Measurements from ENCODE around the gene NFIC. TPM values are rescaled to one million over a fixed set of nuclear protein-coding genes. Genes with fewer than 3 reads are reported as not detected.
"Not testable (repeated sequence)": the region's sequence is repeated elsewhere in the genome, so short reads cannot be mapped to it uniquely, and the experiment has no call there.

NFIC gene
- total RNA-seq, 1 donor, result 79.5 TPM

GRCh38 chr19:3450796-3451411, 84.5 kb downstream of the NFIC start:
- no peak for TF ChIP-seq CTCF (IDR thresholded peaks at IDR 0.05; ENCODE audit: insufficient read depth, low read length)
- DNase-seq (ENCODE audit: low read depth), result peak; percentile 100

GRCh38 chr19:3451451-3451866, 85.1 kb downstream of the NFIC start:
- no peak for TF ChIP-seq CTCF (IDR thresholded peaks at IDR 0.05; ENCODE audit: insufficient read depth, low read length)
- DNase-seq (ENCODE audit: low read depth), result no peak
- no peak overlapping the region for H3K4me3 ChIP-seq (ENCODE audit: low read depth, low read length)

More at GRCh38 chr19:3450796-3451411, 84.5 kb downstream of the NFIC start:
- no peak overlapping the region for H3K4me3 ChIP-seq (ENCODE audit: low read depth, low read length)

- H3K4me3 ChIP-seq (ENCODE audit: low read depth, low read length), result no peak overlapping the region
- TF ChIP-seq CTCF (IDR thresholded peaks at IDR 0.05; ENCODE audit: insufficient read depth, low read length), result no peak
- no peak for DNase-seq (ENCODE audit: low read depth)
These were observed 86.0 kb downstream of the NFIC start for GRCh38 chr19:3452171-3452941.

GRCh38 chr19:3452942-3453214, 86.5 kb downstream of the NFIC start:
- not testable (repeated sequence) for H3K4me3 ChIP-seq (ENCODE audit: low read depth, low read length); DNase-seq (ENCODE audit: low read depth)

GRCh38 chr19:3453840-3454239, 87.5 kb downstream of the NFIC start:
- no peak for TF ChIP-seq CTCF (IDR thresholded peaks at IDR 0.05; ENCODE audit: insufficient read depth, low read length)
- no peak for DNase-seq (ENCODE audit: low read depth)
- H3K4me3 ChIP-seq (ENCODE audit: low read depth, low read length), result no peak overlapping the region

GRCh38 chr19:3454656-3455392, 88.4 kb downstream of the NFIC start:
- no peak overlapping the region for H3K4me3 ChIP-seq (ENCODE audit: low read depth, low read length)
- TF ChIP-seq CTCF (IDR thresholded peaks at IDR 0.05; ENCODE audit: insufficient read depth, low read length), result no peak
- no peak for DNase-seq (ENCODE audit: low read depth)

GRCh38 chr19:3455393-3455955, 89.1 kb downstream of the NFIC start:
- DNase-seq (ENCODE audit: low read depth), result no peak
- no peak overlapping the region for H3K4me3 ChIP-seq (ENCODE audit: low read depth, low read length)
- TF ChIP-seq CTCF (IDR thresholded peaks at IDR 0.05; ENCODE audit: insufficient read depth, low read length), result no peak
